ENCODE measurements around the gene RNPEPL1. TPM values are rescaled to one million over a fixed set of nuclear protein-coding genes. Genes with fewer than 3 reads are reported as not detected.

RNPEPL1 gene
- total RNA-seq, 4 donors from 2014 or later: 76.1 to 99.9 (median 78.6) TPM

- TF ChIP-seq POLR2A (IDR thresholded peaks at IDR 0.05) (no peak), CTCF (IDR thresholded peaks at IDR 0.05) (no peak)
- peak in 1 of 2 donors; percentile 83 for DNase-seq (ENCODE audit: low spot score in 2 of 2)
- intact Hi-C loops (cut with DNase I; ENCODE audit: low total_unique reads): no loop called here
- 72 to 80% methylated on average over 13 to 20 of the region's 20 CpGs for WGBS, 2 donors
- no peak overlapping the region for H3K4me3 ChIP-seq (ENCODE audit: low read depth, poor library complexity, severe bottlenecking)
Observed at GRCh38 chr2:240628808-240629618, 60.7 kb downstream of the RNPEPL1 start.

- WGBS, 2 donors: 76 to 82% methylated on average over 5 of the region's 5 CpGs
- no peak overlapping the region for H3K4me3 ChIP-seq (ENCODE audit: low read depth, poor library complexity, severe bottlenecking)
- TF ChIP-seq POLR2A (IDR thresholded peaks at IDR 0.05): no peak
- no peak for TF ChIP-seq CTCF (IDR thresholded peaks at IDR 0.05)
- intact Hi-C loops (cut with DNase I; ENCODE audit: low total_unique reads): no loop called here
- peak in 1 of 2 donors; percentile 53 for DNase-seq (ENCODE audit: low spot score in 2 of 2)
Observed at GRCh38 chr2:240629619-240629967, 61.3 kb downstream of the RNPEPL1 start.

GRCh38 chr2:240629968-240630770 lies 61.9 kb downstream of the RNPEPL1 start:
- no peak for TF ChIP-seq POLR2A (IDR thresholded peaks at IDR 0.05)
- peak in 1 of 2 donors; percentile 77 for DNase-seq (ENCODE audit: low spot score in 2 of 2)
- no peak overlapping the region for H3K4me3 ChIP-seq (ENCODE audit: low read depth, poor library complexity, severe bottlenecking)
- 93 to 94% methylated on average over 45 to 46 of the region's 50 CpGs for WGBS, 2 donors
- intact Hi-C loops (cut with DNase I; ENCODE audit: low total_unique reads): no loop called here

Other genes starting within 250 kb of the RNPEPL1 start
- gene GPC1, start 132.8 kb upstream of the RNPEPL1 start, total RNA-seq: 100 to 1,000 TPM in 3 of 4 donors, 10 to 100 TPM in 1; 87.6 to 145 (median 114) TPM
- 10 to 100 TPM; 18.0 to 22.7 (median 21.1) TPM for gene ANKMY1, start 10.5 kb upstream of the RNPEPL1 start, total RNA-seq
- gene DUSP28, start 8.1 kb upstream of the RNPEPL1 start, total RNA-seq: 1 to 10 TPM; 5.5 to 8.1 (median 7.4) TPM
- gene CAPN10, start 18.2 kb downstream of the RNPEPL1 start, total RNA-seq: 10 to 100 TPM; 25.6 to 38.0 (median 28.4) TPM
- 1 to 10 TPM; 1.2 to 2.8 (median 2.4) TPM for gene GPR35, start 57.0 kb downstream of the RNPEPL1 start, total RNA-seq
- gene AQP12B, start 114.4 kb downstream of the RNPEPL1 start, total RNA-seq: not detected
- gene AQP12A, start 123.4 kb downstream of the RNPEPL1 start, total RNA-seq: not detected

All from lower leg skin (tissue), 4 donors.